HL-60 (cell line): ENCODE data around the gene PADI2.

Experiments used
- POLR2AphosphoS5 ChIP-seq: IDR thresholded peaks from 2 replicates; pipeline ENCODE4 v1.6.1; 2012; ENCODE audit warnings: low read depth
- SPI1 ChIP-seq: IDR thresholded peaks from 2 replicates; pipeline ENCODE4 v1.6.1; 2012; ENCODE audit warnings: low read depth, mild to moderate bottlenecking, borderline replicate concordance
- TF ChIP-seq, protein P1 (sequence below): IDR thresholded peaks from one replicate; pipeline ENCODE4 v1.5.1; 2011; ENCODE audit warnings: low read length, control low read depth, inconsistent platforms; ENCODE audit not compliant: insufficient read depth

DNA sequence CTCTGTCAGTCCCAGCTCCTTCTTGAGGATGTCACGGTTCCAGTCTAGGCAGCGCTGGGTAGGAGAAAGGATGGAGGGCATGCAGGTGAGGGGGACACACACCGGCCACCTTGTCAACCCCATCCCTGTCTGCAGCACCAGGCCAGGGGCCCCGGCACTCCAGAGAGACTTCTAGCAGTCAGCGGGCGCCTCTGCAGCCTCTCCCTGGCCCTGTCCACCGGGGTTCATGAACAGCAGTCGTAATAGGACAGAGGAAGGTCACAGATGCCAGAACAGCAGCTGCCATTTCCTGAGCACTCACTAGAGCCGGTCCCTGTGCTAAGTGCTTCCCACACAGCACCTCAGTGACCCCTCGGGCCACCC, 49.1 kb downstream of the PADI2 start:
- TF ChIP-seq, protein P1, sequence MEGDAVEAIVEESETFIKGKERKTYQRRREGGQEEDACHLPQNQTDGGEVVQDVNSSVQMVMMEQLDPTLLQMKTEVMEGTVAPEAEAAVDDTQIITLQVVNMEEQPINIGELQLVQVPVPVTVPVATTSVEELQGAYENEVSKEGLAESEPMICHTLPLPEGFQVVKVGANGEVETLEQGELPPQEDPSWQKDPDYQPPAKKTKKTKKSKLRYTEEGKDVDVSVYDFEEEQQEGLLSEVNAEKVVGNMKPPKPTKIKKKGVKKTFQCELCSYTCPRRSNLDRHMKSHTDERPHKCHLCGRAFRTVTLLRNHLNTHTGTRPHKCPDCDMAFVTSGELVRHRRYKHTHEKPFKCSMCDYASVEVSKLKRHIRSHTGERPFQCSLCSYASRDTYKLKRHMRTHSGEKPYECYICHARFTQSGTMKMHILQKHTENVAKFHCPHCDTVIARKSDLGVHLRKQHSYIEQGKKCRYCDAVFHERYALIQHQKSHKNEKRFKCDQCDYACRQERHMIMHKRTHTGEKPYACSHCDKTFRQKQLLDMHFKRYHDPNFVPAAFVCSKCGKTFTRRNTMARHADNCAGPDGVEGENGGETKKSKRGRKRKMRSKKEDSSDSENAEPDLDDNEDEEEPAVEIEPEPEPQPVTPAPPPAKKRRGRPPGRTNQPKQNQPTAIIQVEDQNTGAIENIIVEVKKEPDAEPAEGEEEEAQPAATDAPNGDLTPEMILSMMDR, result no peak
- TF ChIP-seq SPI1, result no peak
- TF ChIP-seq POLR2AphosphoS5, result no peak
